Measurements from ENCODE around the gene TYMS. TPM values are rescaled to one million over a fixed set of nuclear protein-coding genes. Genes with fewer than 3 reads are reported as not detected.

The TYMS gene
- polyA plus RNA-seq, 3 donors: not detected

- peaks cover 6 to 13% of the 10 kb centered on the region in 2 donors for H3K4me1 ChIP-seq (ENCODE audit: control insufficient read depth in 1 of 2, insufficient read depth in 2 of 2, low read length in 2 of 2)
- Mint-ChIP-seq H3K9me3 (peaks cover 0 to 10% (median 4%) of the 10 kb centered on the region in 7 donors), H3K4me1 (peaks cover 7% of the 10 kb centered on the region), H3K27me3 (ENCODE audit: low read depth in 3 of 3) (peaks cover 22 to 47% (median 28%) of the 10 kb centered on the region in 3 donors), H3K4me3 (peak within 1 kb of the TSS; percentile 86 to 92), H3K36me3 (peaks cover 10 to 15% of the 10 kb centered on the region in 2 donors), H3K27ac (peak within 1 kb of the TSS; percentile 69 to 98 (median 93))
- peak; percentile 55 to 78 (median 73) for DNase-seq
- TF ChIP-seq, protein P1, sequence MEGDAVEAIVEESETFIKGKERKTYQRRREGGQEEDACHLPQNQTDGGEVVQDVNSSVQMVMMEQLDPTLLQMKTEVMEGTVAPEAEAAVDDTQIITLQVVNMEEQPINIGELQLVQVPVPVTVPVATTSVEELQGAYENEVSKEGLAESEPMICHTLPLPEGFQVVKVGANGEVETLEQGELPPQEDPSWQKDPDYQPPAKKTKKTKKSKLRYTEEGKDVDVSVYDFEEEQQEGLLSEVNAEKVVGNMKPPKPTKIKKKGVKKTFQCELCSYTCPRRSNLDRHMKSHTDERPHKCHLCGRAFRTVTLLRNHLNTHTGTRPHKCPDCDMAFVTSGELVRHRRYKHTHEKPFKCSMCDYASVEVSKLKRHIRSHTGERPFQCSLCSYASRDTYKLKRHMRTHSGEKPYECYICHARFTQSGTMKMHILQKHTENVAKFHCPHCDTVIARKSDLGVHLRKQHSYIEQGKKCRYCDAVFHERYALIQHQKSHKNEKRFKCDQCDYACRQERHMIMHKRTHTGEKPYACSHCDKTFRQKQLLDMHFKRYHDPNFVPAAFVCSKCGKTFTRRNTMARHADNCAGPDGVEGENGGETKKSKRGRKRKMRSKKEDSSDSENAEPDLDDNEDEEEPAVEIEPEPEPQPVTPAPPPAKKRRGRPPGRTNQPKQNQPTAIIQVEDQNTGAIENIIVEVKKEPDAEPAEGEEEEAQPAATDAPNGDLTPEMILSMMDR (IDR thresholded peaks at IDR 0.05): peak; percentile 97
- H3K4me3 ChIP-seq (replicated peaks in 1 of 3; ENCODE audit: low read depth in 2 of 3, low read length in 3 of 3): peak within 1 kb of the TSS; percentile 64 to 91 (median 77)
- intact Hi-C loops (cut with micrococcal nuclease): loop anchor here in 1 of 2 donors (5.0 kb wide), 2 partner anchors 40 to 445 kb away; partner anchors contain the start of gene THOC1
- H3K4me2 ChIP-seq (replicated peaks; ENCODE audit: extremely low read depth, low read length, poor library complexity, severe bottlenecking): peak within 1 kb of the TSS; percentile 86
- H3K27me3 ChIP-seq (ENCODE audit: control insufficient read depth in 2 of 2, insufficient read depth in 2 of 2, low read length in 2 of 2): peaks cover 7 to 31% of the 10 kb centered on the region in 2 donors
- no peaks in the 10 kb centered on the region for H4K20me1 ChIP-seq (ENCODE audit: insufficient read depth, low read length)
- H2AFZ ChIP-seq (ENCODE audit: insufficient read depth, low read depth, low read length, poor library complexity, severe bottlenecking): peak within 1 kb of the TSS; percentile 67
- H3K79me2 ChIP-seq (ENCODE audit: insufficient read depth, low read length): peaks cover 19% of the 10 kb centered on the region
- H3K9ac ChIP-seq (ENCODE audit: insufficient read depth, low read length, poor library complexity, severe bottlenecking): peak within 1 kb of the TSS; percentile 73
- H3K9me3 ChIP-seq (replicated peaks in 1 of 2; ENCODE audit: control insufficient read depth in 1 of 2, insufficient read depth in 1 of 2, low read length in 2 of 2): peaks cover 0 to 5% of the 10 kb centered on the region in 2 donors
- no peaks in the 10 kb centered on the region for H3K36me3 ChIP-seq (replicated peaks in 1 of 2; ENCODE audit: control insufficient read depth in 1 of 2, insufficient read depth in 2 of 2, low read length in 2 of 2)
- WGBS (ENCODE audit: insufficient coverage): 9% methylated on average over 91 of the region's 91 CpGs
- peak within 1 kb of the TSS; percentile 40 to 78 for H3K27ac ChIP-seq (ENCODE audit: low read depth in 1 of 2, low read length in 2 of 2)
These were observed 55.1 kb downstream of the TYMS start, which contains the start of gene ENOSF1 for GRCh38 chr18:712401-713134. TSS of gene ENOSF1 (minus strand) at chr18:712630. CDS start at chr18:712587, 43 bp downstream.

GRCh38 chr18:713135-713490 is 55.7 kb downstream of the TYMS start:
- H3K79me2 ChIP-seq (ENCODE audit: insufficient read depth, low read length): peaks cover 19% of the 10 kb centered on the region
- peaks cover 6 to 13% of the 10 kb centered on the region in 2 donors for H3K4me1 ChIP-seq (ENCODE audit: control insufficient read depth in 1 of 2, insufficient read depth in 2 of 2, low read length in 2 of 2)
- H3K36me3 ChIP-seq (replicated peaks in 1 of 2; ENCODE audit: control insufficient read depth in 1 of 2, insufficient read depth in 2 of 2, low read length in 2 of 2): no peaks in the 10 kb centered on the region
- H2AFZ ChIP-seq (ENCODE audit: insufficient read depth, low read depth, low read length, poor library complexity, severe bottlenecking): peak overlapping the region; percentile 57
- no peak overlapping the region for H3K27ac ChIP-seq (ENCODE audit: low read depth in 1 of 2, low read length in 2 of 2)
- Mint-ChIP-seq H3K4me3 (peak overlapping the region; percentile 68 to 83), H3K4me1 (peaks cover 7% of the 10 kb centered on the region), H3K9me3 (peaks cover 0 to 10% (median 4%) of the 10 kb centered on the region in 7 donors), H3K27ac (peak overlapping the region in 1 of 7 donors; percentile 37), H3K27me3 (ENCODE audit: low read depth in 3 of 3) (peaks cover 26 to 49% (median 28%) of the 10 kb centered on the region in 3 donors), H3K36me3 (peaks cover 10 to 13% of the 10 kb centered on the region in 2 donors)
- H3K9ac ChIP-seq (ENCODE audit: insufficient read depth, low read length, poor library complexity, severe bottlenecking): peak overlapping the region; percentile 73
- no peak for DNase-seq
- peaks cover 7 to 31% of the 10 kb centered on the region in 2 donors for H3K27me3 ChIP-seq (ENCODE audit: control insufficient read depth in 2 of 2, insufficient read depth in 2 of 2, low read length in 2 of 2)
- WGBS (ENCODE audit: insufficient coverage): 89% methylated on average over 18 of the region's 23 CpGs
- peak overlapping the region; percentile 13 to 77 (median 26) for H3K4me3 ChIP-seq (replicated peaks in 1 of 3; ENCODE audit: low read depth in 2 of 3, low read length in 3 of 3)
- peak overlapping the region; percentile 86 for H3K4me2 ChIP-seq (replicated peaks; ENCODE audit: extremely low read depth, low read length, poor library complexity, severe bottlenecking)
- no peaks in the 10 kb centered on the region for H4K20me1 ChIP-seq (ENCODE audit: insufficient read depth, low read length)
- peaks cover 0 to 5% of the 10 kb centered on the region in 2 donors for H3K9me3 ChIP-seq (replicated peaks in 1 of 2; ENCODE audit: control insufficient read depth in 1 of 2, insufficient read depth in 1 of 2, low read length in 2 of 2)
- TF ChIP-seq, protein P1 (IDR thresholded peaks at IDR 0.05): no peak
- intact Hi-C loops (cut with micrococcal nuclease): loop anchor here in 1 of 2 donors (5.0 kb wide), 2 partner anchors 41 to 446 kb away; partner anchors contain the start of gene THOC1
